Measurements from ENCODE around the gene DUSP23. TPM values are rescaled to one million over a fixed set of nuclear protein-coding genes. Genes with fewer than 3 reads are reported as not detected.

DUSP23 gene
- total and polyA plus RNA-seq, 10 of the 15 experiments (the other 5 are each of a cell fraction or from before 2014, with no cell fraction given), result 1.1 to 6.9 (median 4.1) TPM; not detected in 1

GRCh38 chr1:159829822-159830465, 49.2 kb downstream of the DUSP23 start:
- no peak for FAIRE-seq
- DNase-seq (ENCODE audit: low read depth, low spot score), result no peak
- intact Hi-C loops (cut with micrococcal nuclease; ENCODE audit: unreplicated experiment), result loop anchor here (2.0 to 5.0 kb wide), 2 partner anchors 31 to 48 kb away; partner anchors contain the start of gene DUSP23
- peaks cover 2% of the 10 kb centered on the region; the same call in 1 of the 3 replicates for H3K9me3 ChIP-seq (replicated peaks; ENCODE audit: control insufficient read depth, insufficient read depth, low read length)
- H3K27ac ChIP-seq (ENCODE audit: control insufficient read depth, insufficient read depth), result no peak overlapping the region
- H3K9ac ChIP-seq (ENCODE audit: control insufficient read depth, insufficient read depth, low read length), result no peak overlapping the region
- SMC1A ChIA-PET (ENCODE audit: uncharacterized antibody, unreplicated experiment), result interaction anchor here (0.9 to 3.4 kb wide), 6 partner anchors 9 to 65 kb away, joined by 3 to 21 read pairs (median 4); no protein-coding TSS in a partner anchor
- no peak overlapping the region for H2AFZ ChIP-seq (ENCODE audit: control insufficient read depth, low read depth, low read length)
- H3K4me2 ChIP-seq (ENCODE audit: control insufficient read depth, insufficient read depth), result no peak overlapping the region
- peaks cover 35% of the 10 kb centered on the region for H3K4me1 ChIP-seq (ENCODE audit: control insufficient read depth, insufficient read depth, low read length)
- WGBS (ENCODE audit: insufficient coverage, insufficient replicate concordance, low lambda C conversion rate, missing lambda C conversion rate), result 73% methylated on average over 18 of the region's 18 CpGs
- POLR2A ChIA-PET, result no interaction called here
- ATAC-seq, result no peak
- H3K27me3 ChIP-seq (replicated peaks in 1 of 2; ENCODE audit: control insufficient read depth in 2 of 2, insufficient read depth in 2 of 2, low read length in 1 of 2), result no peaks in the 10 kb centered on the region
- no TSS peak for BruUV-seq (replicated peaks)
- no peaks in the 10 kb centered on the region for H4K20me1 ChIP-seq (ENCODE audit: control insufficient read depth, insufficient read depth)
- no peaks in the 10 kb centered on the region for H3K36me3 ChIP-seq (ENCODE audit: control insufficient read depth in 2 of 2, insufficient read depth in 2 of 2, low read length in 1 of 2)
- in situ Hi-C loops (cut with MboI), result no loop called here
- no peaks in the 10 kb centered on the region for H3K79me2 ChIP-seq (ENCODE audit: control insufficient read depth, insufficient read depth, low read length)
- CTCF ChIA-PET, result interaction anchor here (0.6 to 16.1 kb wide), 4 partner anchors 12 to 593 kb away, joined by 3 to 178 read pairs (median 4); partner anchors contain the start of gene FCRL6
- RAD21 ChIA-PET (ENCODE audit: unreplicated experiment), result interaction anchor here (0.8 to 1.5 kb wide), 3 partner anchors 31 to 61 kb away, joined by 3 to 7 read pairs (median 4); no protein-coding TSS in a partner anchor
- TF ChIP-seq IRF4 (IDR thresholded peaks at IDR 0.05; ENCODE audit: low read depth, low read length) (no peak), TCF12 (IDR thresholded peaks at IDR 0.05; ENCODE audit: low read depth, low read length) (no peak), RELB (IDR thresholded peaks at IDR 0.05; ENCODE audit: low read depth) (no peak), POU2F2 (IDR thresholded peaks at IDR 0.05; ENCODE audit: borderline replicate concordance, low read depth, low read length) (no peak), E2F4 (IDR thresholded peaks at IDR 0.05; ENCODE audit: low read depth, low read length) (no peak), DPF2 (IDR thresholded peaks at IDR 0.05) (no peak), SRF (IDR thresholded peaks at IDR 0.05; ENCODE audit: low read depth in 2 of 2, low read length in 2 of 2) (no peak), PAX5 (IDR thresholded peaks at IDR 0.05; ENCODE audit: borderline replicate concordance, low read depth, low read length) (no peak), NFYB (IDR thresholded peaks at IDR 0.05; ENCODE audit: insufficient read depth, low read depth, low read length) (no peak), SIN3A (IDR thresholded peaks at IDR 0.05; ENCODE audit: low read depth, low read length) (no peak), HCFC1 (IDR thresholded peaks at IDR 0.05; ENCODE audit: low read length) (no peak)
- no peak overlapping the region for H3K4me3 ChIP-seq

Measured in GM12878 (cell line).